RWPE2 (cell line): ENCODE measurements around the gene DGLUCY.

ENCODE experiments used
- ATAC-seq: fragments of 200-7000 bp; cut with Tn5 transposase; 3 replicates; pipeline ENCODE4 v1.9.1; 2021; ENCODE audit warnings: low read depth
- DNase-seq: peaks from one replicate; pipeline ENCODE4 v3.0.0-alpha.2; 2020; ENCODE audit warnings: low spot score
- H3K27ac ChIP-seq: fragments of 450-650 bp; 2 replicates; pipeline ENCODE4 v1.5.1; 2017; ENCODE audit warnings: mild to moderate bottlenecking; ENCODE audit not compliant: poor library complexity, severe bottlenecking
- H3K27me3 ChIP-seq: fragments of 250-450 bp; sonication (Bioruptor Pico); 2 replicates; pipeline ENCODE4 v1.5.1; 2021; ENCODE audit warnings: mild to moderate bottlenecking, moderate library complexity; ENCODE audit not compliant: insufficient read depth, poor library complexity, severe bottlenecking
- H3K36me3 ChIP-seq: fragments of 250-450 bp; sonication (Bioruptor Pico); 2 replicates; pipeline ENCODE4 v1.5.1; 2020; ENCODE audit warnings: low read depth, mild to moderate bottlenecking, moderate library complexity
- H3K4me1 ChIP-seq: fragments of 250-450 bp; sonication (Bioruptor Pico); 2 replicates; pipeline ENCODE4 v1.5.1; 2021; ENCODE audit warnings: mild to moderate bottlenecking, moderate library complexity; ENCODE audit not compliant: insufficient read depth, poor library complexity, severe bottlenecking
- H3K4me3 ChIP-seq: fragments of 250-450 bp; sonication (Bioruptor Pico); 2 replicates; pipeline ENCODE4 v1.5.1; 2021; ENCODE audit warnings: mild to moderate bottlenecking, moderate library complexity; ENCODE audit not compliant: severe bottlenecking
- H3K9me3 ChIP-seq: fragments of 250-450 bp; sonication (Bioruptor Pico); 2 replicates; pipeline ENCODE4 v1.5.1; 2021; ENCODE audit warnings: mild to moderate bottlenecking, moderate library complexity; ENCODE audit not compliant: severe bottlenecking
- TF ChIP-seq, protein P1 (sequence below): fragments of 450-650 bp; IDR thresholded peaks from one replicate; pipeline ENCODE4 v1.5.1; 2017; ENCODE audit warnings: mild to moderate bottlenecking, moderate library complexity; ENCODE audit not compliant: poor library complexity, severe bottlenecking

The DGLUCY gene

DNA sequence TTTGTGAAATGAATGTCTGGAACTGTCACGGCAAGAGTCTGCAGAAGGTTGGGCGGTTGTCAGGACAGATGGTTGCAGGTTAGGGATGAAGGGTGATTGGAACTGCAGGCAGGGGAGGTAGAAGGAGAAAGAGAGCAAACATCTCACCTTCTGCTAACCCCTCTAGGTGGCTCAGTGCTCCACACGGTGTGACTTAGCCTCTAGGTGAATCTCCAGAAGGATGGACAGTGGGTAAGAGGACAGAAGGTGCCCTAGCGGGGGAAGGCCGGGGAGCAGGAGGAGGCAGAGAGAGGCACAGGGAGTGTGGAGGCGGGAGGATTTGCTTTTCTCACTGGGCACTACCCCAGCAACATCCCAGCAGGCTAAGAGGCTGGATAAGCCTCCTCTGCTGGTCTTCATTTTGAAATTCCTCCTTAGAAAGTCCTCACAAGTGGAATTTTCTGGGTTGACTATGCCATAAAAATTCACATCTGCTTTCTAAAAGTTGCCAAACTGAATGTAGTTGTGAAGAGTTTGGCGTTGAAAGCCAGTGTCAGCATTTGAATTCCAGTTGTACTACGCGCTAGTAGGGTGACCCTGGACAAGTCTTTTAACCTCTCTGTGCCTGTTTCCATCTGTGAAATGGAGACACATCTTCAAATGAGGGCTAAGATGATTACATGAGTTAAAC, 141.3 kb downstream of the DGLUCY start:
- Histone ChIP-seq H3K36me3 (no peaks in the 10 kb centered on the region), H3K9me3 (no peaks in the 10 kb centered on the region), H3K27ac (peak overlapping the region; percentile 19), H3K4me3 (no peak overlapping the region), H3K27me3 (no peaks in the 10 kb centered on the region), H3K4me1 (peaks cover 16% of the 10 kb centered on the region)
- DNase-seq (no peak), ATAC-seq (peak; percentile 8; the same call in 1 of the 3 replicates)
- TF ChIP-seq, protein P1, sequence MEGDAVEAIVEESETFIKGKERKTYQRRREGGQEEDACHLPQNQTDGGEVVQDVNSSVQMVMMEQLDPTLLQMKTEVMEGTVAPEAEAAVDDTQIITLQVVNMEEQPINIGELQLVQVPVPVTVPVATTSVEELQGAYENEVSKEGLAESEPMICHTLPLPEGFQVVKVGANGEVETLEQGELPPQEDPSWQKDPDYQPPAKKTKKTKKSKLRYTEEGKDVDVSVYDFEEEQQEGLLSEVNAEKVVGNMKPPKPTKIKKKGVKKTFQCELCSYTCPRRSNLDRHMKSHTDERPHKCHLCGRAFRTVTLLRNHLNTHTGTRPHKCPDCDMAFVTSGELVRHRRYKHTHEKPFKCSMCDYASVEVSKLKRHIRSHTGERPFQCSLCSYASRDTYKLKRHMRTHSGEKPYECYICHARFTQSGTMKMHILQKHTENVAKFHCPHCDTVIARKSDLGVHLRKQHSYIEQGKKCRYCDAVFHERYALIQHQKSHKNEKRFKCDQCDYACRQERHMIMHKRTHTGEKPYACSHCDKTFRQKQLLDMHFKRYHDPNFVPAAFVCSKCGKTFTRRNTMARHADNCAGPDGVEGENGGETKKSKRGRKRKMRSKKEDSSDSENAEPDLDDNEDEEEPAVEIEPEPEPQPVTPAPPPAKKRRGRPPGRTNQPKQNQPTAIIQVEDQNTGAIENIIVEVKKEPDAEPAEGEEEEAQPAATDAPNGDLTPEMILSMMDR, result peak; percentile 20

DNA sequence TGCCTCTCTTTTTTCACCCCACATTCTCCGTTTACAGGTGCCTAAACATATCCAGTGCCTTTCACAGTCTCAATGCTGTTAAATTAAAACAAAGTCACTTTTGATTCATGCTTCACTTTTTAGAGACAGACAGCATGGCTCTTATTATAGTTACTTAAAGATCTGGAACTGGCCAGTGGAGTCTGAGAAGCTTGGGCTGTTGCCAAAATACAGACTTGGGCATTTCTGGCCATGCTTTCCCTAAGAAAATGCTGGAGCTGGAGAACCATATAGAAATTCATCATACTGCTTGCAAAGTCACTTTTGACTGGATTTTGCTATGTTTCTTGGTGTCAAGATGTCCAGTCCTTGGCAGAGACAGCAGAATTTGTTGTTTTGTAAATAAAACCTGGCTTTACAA, 142.8 kb downstream of the DGLUCY start:
- Histone ChIP-seq H3K4me3 (no peak overlapping the region), H3K27me3 (no peaks in the 10 kb centered on the region), H3K27ac (peak overlapping the region; percentile 89), H3K9me3 (no peaks in the 10 kb centered on the region), H3K4me1 (peaks cover 16% of the 10 kb centered on the region), H3K36me3 (no peaks in the 10 kb centered on the region)
- DNase-seq (no peak), ATAC-seq (no peak)
- TF ChIP-seq, protein P1, result no peak

DNA sequence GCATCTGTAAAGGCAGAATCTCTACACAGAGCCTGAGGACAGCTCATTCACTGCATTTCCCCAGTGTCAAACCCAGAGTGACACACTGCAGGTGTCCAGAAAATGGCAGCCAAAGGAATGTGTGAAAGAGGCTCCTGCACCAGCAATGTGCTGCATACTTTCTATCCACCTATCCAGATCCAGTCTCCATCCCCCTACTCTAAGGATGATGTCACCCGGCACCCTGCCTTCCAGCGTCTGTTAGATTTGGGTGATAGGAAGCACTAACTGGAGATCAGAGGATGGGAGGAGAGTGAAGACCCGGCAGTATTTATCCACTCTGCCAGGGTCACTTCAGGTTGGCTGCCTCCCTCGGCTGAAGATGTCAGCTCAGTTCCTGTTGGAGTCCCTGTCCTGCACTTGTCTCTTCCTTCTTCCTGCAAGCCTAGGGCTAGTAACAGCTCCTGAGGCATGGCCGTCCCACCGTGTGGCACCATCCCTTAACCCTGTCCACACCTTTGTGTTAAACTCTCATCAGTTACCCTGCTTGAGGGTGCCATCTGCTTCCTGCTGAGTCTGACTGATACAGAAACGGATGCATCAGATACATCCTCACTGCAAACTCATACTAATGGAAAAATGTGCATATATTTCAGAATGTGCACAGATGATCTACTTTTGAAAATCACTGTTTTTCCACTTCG, 143.6 kb downstream of the DGLUCY start:
- Histone ChIP-seq H3K36me3 (no peaks in the 10 kb centered on the region), H3K27ac (peak overlapping the region; percentile 89), H3K4me1 (peaks cover 16% of the 10 kb centered on the region), H3K27me3 (no peaks in the 10 kb centered on the region), H3K9me3 (no peaks in the 10 kb centered on the region), H3K4me3 (no peak overlapping the region)
- DNase-seq (no peak), ATAC-seq (no peak)
- TF ChIP-seq, protein P1, result no peak

DNA sequence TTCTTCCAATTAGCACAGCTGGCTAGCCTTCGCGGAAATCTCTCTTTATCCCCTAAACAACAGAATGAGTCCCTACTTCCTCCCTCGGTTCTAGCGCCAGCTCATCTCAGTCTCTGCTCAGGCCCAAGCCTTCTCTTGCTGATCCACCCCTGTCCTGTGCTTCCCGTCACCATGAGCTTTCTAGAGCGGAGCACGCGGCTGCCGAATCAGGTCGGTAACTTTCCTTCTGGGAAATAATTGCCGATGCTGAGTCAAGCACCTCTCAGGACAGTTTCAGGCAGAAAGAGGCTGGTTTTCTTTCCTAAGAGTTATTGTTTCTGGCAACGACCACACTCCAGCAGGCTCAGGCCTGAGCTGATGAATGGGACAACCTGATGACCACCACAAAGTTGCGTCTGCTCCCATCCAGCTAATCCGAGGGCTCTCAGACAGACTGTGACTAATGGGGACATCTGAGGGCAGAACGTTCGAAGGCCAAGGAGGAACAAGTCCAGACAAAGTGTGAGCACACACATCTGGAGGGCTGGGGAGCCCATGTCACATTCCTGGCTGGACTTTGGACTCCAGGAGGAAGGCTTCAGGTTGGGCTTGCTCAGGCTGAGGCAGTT, 144.2 kb downstream of the DGLUCY start:
- Histone ChIP-seq H3K9me3 (no peaks in the 10 kb centered on the region), H3K27me3 (no peaks in the 10 kb centered on the region), H3K4me1 (peaks cover 16% of the 10 kb centered on the region), H3K36me3 (no peaks in the 10 kb centered on the region), H3K27ac (peak overlapping the region; percentile 89), H3K4me3 (no peak overlapping the region)
- ATAC-seq, result peak; percentile 76
- TF ChIP-seq, protein P1, result no peak
- DNase-seq, result peak; percentile 92

DNA sequence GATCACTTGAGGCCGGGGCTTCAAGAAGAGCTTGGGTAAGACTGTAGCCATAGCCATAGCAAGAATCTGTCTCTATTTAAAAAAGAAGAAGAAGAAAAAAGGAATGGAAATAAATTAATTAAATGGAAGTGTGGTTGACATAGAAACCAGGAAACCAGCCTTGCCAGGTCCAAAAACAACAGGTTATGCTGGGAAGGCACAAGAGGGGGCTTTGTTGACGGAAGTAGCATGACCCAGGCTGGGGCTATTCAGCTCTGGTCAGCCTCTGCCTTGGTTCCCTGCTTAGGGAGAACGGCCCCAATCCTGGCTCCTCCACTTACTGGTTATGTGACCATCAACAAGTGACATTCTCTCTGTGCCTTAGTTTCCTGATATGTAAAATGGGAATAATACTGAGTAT, 145.0 kb downstream of the DGLUCY start:
- no peaks in the 10 kb centered on the region for H3K36me3 ChIP-seq
- no peaks in the 10 kb centered on the region for H3K27me3 ChIP-seq
- DNase-seq (no peak), ATAC-seq (no peak)
- TF ChIP-seq, protein P1, result no peak
- H3K27ac ChIP-seq, result peak overlapping the region; percentile 89
- H3K4me3 ChIP-seq, result no peak overlapping the region
- peaks cover 16% of the 10 kb centered on the region for H3K4me1 ChIP-seq
- no peaks in the 10 kb centered on the region for H3K9me3 ChIP-seq
